HepG2 (cell line): Measurements from ENCODE around the gene UBL3. TPM values are rescaled to one million over a fixed set of nuclear protein-coding genes. Genes with fewer than 3 reads are reported as not detected.

ENCODE experiments used
- ATAC-seq: fragments of 200-7000 bp; cut with Tn5 transposase; 3 replicates; pipeline ENCODE4 v1.9.1; 2020; ENCODE audit warnings: mild to moderate bottlenecking, moderate library complexity
- BruUV-seq: library from RNA; stranded (reverse); fragments of 400-500 nt; replicated peaks from 2 replicates; lab custom pipeline; 2021; lab: Mats Ljungman, UMichigan
- CTCF ChIA-PET: fragments of 300-600 bp; formaldehyde crosslinking; extraction: SDS; loops from one replicate; lab custom pipeline; 2021; ENCODE audit warnings: low total read pairs, inconsistent platforms, low intra/inter-chr PET ratio; lab: Yijun Ruan, JAX
- POLR2A ChIA-PET: fragments of 350-600 bp; sonication (Branson Sonifier 250); formaldehyde crosslinking; loops from one replicate; lab custom pipeline; 2020; ENCODE audit warnings: antibody characterized with exemption, inconsistent platforms; lab: Yijun Ruan, JAX
- DNase-seq: peaks from one replicate; pipeline ENCODE4 v3.0.0-alpha.2; 2015; ENCODE audit warnings: low spot score
- FAIRE-seq: peaks from 3 replicates; lab custom pipeline; 2011; peaks lifted over from hg19 to GRCh38; lab: Jason Lieb, UNC
- H2AFZ ChIP-seq: one replicate; pipeline ENCODE4 v1.6.1; 2011; ENCODE audit warnings: low read length, inconsistent platforms
- H3K27ac ChIP-seq: fragments of 300-600 bp; 3 replicates; pipeline ENCODE4 v1.8.0; 2011; ENCODE audit warnings: mixed run types, mild to moderate bottlenecking, mixed read lengths, low read length, inconsistent platforms; ENCODE audit not compliant: insufficient read depth; ENCODE audit errors: extremely low read length
- H3K27me3 ChIP-seq, 2 experiments: fragments of 200-600 bp in 1 of 2; 2 replicates in 1 of 2; 3 replicates in 1 of 2; pipeline versions ENCODE4 v1.6.0 to v1.8.0; 2011; ENCODE audit warnings: low read length in 2 of 2, mild to moderate bottlenecking in 2 of 2, moderate library complexity in 2 of 2, inconsistent platforms in 1 of 2; ENCODE audit not compliant: insufficient read depth in 2 of 2, control insufficient read depth in 1 of 2
- H3K36me3 ChIP-seq, 2 experiments: fragments of 200-600 bp in 1 of 2; replicated peaks in 1 of 2; 2 replicates in 1 of 2; 3 replicates in 1 of 2; pipeline versions ENCODE4 v1.5.1 to v1.8.0; 2011; ENCODE audit warnings: low read length in 2 of 2, inconsistent platforms in 1 of 2; ENCODE audit not compliant: insufficient read depth in 2 of 2, control insufficient read depth in 1 of 2
- H3K4me1 ChIP-seq: 2 replicates; pipeline ENCODE4 v1.5.1; 2012; ENCODE audit warnings: low read length, inconsistent platforms; ENCODE audit not compliant: insufficient read depth
- H3K4me2 ChIP-seq: 2 replicates; pipeline ENCODE4 v1.6.0; 2011; ENCODE audit warnings: low read depth, low read length, inconsistent platforms
- H3K4me3 ChIP-seq, 3 experiments: fragments of 200-600 bp in 1 of 3; sonication (generic), shearing (Covaris generic) in 1 of 3; replicated peaks in 1 of 3; 2 replicates each; pipeline ENCODE4 v1.5.1; 2011 to 2016; ENCODE audit warnings: low read length in 3 of 3, inconsistent platforms in 2 of 3, low read depth in 2 of 3, mild to moderate bottlenecking in 2 of 3, control low read depth in 1 of 3, mixed read lengths in 1 of 3; ENCODE audit not compliant: insufficient read depth in 1 of 3
- H3K79me2 ChIP-seq: one replicate; pipeline ENCODE4 v1.6.1; 2011; ENCODE audit warnings: low read length, inconsistent platforms; ENCODE audit not compliant: insufficient read depth
- H3K9ac ChIP-seq: 2 replicates; pipeline ENCODE4 v1.6.0; 2011; ENCODE audit warnings: mild to moderate bottlenecking, low read depth, low read length, inconsistent platforms; ENCODE audit not compliant: insufficient read depth
- H3K9me3 ChIP-seq: 2 replicates; pipeline ENCODE4 v1.5.1; 2012; ENCODE audit warnings: mild to moderate bottlenecking, low read length
- H4K20me1 ChIP-seq: 2 replicates; pipeline ENCODE4 v1.6.0; 2011; ENCODE audit warnings: inconsistent platforms, mild to moderate bottlenecking, low read length, moderate library complexity; ENCODE audit not compliant: insufficient read depth
- FOSL2 ChIP-seq: sonication (generic); formaldehyde crosslinking; IDR thresholded peaks from 2 replicates; pipeline ENCODE4 v1.4.0; 2020; ENCODE audit warnings: missing genetic modification reagents
- HCFC1 ChIP-seq: fragments of 150-350 bp; IDR thresholded peaks from 2 replicates; pipeline ENCODE4 v1.6.1; 2014; ENCODE audit warnings: low read depth, low read length
- HNRNPL ChIP-seq: fragments of 200-400 bp; formaldehyde crosslinking; IDR thresholded peaks from 2 replicates; pipeline ENCODE4 v1.6.1; 2017; ENCODE audit warnings: mild to moderate bottlenecking, low read depth, low read length
- IKZF1 ChIP-seq: fragments of 450-650 bp; IDR thresholded peaks from 2 replicates; pipeline ENCODE4 v1.7.1; 2016
- KDM4B ChIP-seq: sonication (generic); formaldehyde crosslinking; IDR thresholded peaks from 2 replicates; pipeline ENCODE4 v1.4.0; 2020; ENCODE audit warnings: missing genetic modification reagents
- NCOA1 ChIP-seq: sonication (generic); formaldehyde crosslinking; IDR thresholded peaks from 2 replicates; pipeline ENCODE4 v1.9.0; 2021; ENCODE audit warnings: missing genetic modification reagents
- POLR2A ChIP-seq, 2 experiments: IDR thresholded peaks; 2 replicates each; pipeline ENCODE4 v1.6.1; 2011; ENCODE audit warnings: low read depth in 2 of 2, low read length in 2 of 2, mild to moderate bottlenecking in 1 of 2, moderate library complexity in 1 of 2; ENCODE audit not compliant: insufficient read depth in 1 of 2
- RBFOX2 ChIP-seq: fragments of 200-400 bp; formaldehyde crosslinking; IDR thresholded peaks from 2 replicates; pipeline ENCODE4 v1.6.1; 2017; ENCODE audit warnings: low read depth, mild to moderate bottlenecking, low read length
- SALL1 ChIP-seq: sonication (generic); formaldehyde crosslinking; IDR thresholded peaks from 2 replicates; pipeline ENCODE4 v1.8.0; 2022; ENCODE audit warnings: mild to moderate bottlenecking, missing genetic modification reagents
- SATB2 ChIP-seq: sonication (generic); formaldehyde crosslinking; IDR thresholded peaks from 2 replicates; pipeline ENCODE4 v1.5.0; 2020; ENCODE audit warnings: missing genetic modification reagents
- SPEN ChIP-seq: sonication (generic); formaldehyde crosslinking; IDR thresholded peaks from 2 replicates; pipeline ENCODE4 v1.5.1; 2020; ENCODE audit warnings: low read depth, mild to moderate bottlenecking, missing genetic modification reagents
- ZNF639 ChIP-seq: conservative IDR thresholded peaks from 2 replicates; pipeline ENCODE4 v1.6.1; 2018; ENCODE audit warnings: missing genetic modification reagents
- WGBS: methylation state at CpG from one replicate; pipeline ENCODE4 v1.1.6; 2017; ENCODE audit warnings: low lambda C conversion rate; 5-methylcytosine and 5-hydroxymethylcytosine counted together
- in situ Hi-C: cut with HindIII; loops from 2 replicates; pipeline ENCODE4 v1.10.0; 2017; ENCODE audit warnings: low pct_unique_long_range_greater_than_20kb; ENCODE audit not compliant: extremely low pct_ligation_motif_present
- intact Hi-C: fragments of 100-400 bp; cut with micrococcal nuclease; formaldehyde crosslinking; loops from one replicate; pipeline ENCODE4 v1.10.0; 2022; ENCODE audit not compliant: unreplicated experiment
- polyA plus RNA-seq, 8 experiments: library from polyadenylated mRNA; depleted of rRNA in 3 of 8; stranded (reverse) in 7 of 8; unstranded in 1 of 8; fragments of >200 nt; fragmentation: Illumina TruSeq in 4 of 8; extraction: Trizol in 4 of 8; gene quantifications; 2 replicates each; pipeline versions ENCODE4 v1.2.1 to v1.2.3, GENCODE V29; 2011 to 2016; ENCODE audit warnings: low read depth in 4 of 8, missing spikeins in 1 of 8, mixed read lengths in 1 of 8; ENCODE audit not compliant: insufficient read depth in 1 of 8
- total RNA-seq, 5 experiments: library from RNA; depleted of rRNA; stranded (reverse); fragments of >200 nt; fragmentation: Illumina TruSeq; extraction: Trizol; gene quantifications; 2 replicates each; pipeline ENCODE4 v1.2.3, GENCODE V29; 2016; ENCODE audit warnings: low read depth in 1 of 5

The UBL3 gene
- total and polyA plus RNA-seq, 2 of the 13 experiments (the other 11 are each of a cell fraction or from before 2014, with no cell fraction given), result 7.4 to 9.6 TPM

DNA sequence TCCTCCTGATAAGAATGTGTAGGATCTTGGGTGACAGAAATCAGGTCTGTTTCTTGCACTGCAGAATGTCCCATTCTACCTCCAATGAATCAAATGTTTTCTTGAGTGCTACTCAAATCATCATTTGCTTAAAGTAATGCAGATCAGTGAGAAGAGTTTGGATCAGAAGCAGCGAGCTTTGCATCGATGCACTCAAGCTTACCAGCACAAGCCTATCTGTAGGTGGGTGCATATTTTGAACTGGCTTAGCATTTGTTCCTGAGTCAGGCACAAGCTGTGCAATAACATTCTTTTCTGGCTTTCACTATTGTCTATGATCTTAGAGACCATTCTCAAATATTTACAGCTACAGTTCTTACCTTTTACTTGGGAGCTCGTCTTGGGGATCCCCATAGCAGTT, 109.5 kb downstream of the UBL3 start (continued):
- no peak for TF ChIP-seq SATB2
- TF ChIP-seq POLR2A (IDR thresholded peaks at IDR 0.05; ENCODE audit: insufficient read depth in 1 of 2, low read depth in 2 of 2, low read length in 2 of 2), result no peak

DNA sequence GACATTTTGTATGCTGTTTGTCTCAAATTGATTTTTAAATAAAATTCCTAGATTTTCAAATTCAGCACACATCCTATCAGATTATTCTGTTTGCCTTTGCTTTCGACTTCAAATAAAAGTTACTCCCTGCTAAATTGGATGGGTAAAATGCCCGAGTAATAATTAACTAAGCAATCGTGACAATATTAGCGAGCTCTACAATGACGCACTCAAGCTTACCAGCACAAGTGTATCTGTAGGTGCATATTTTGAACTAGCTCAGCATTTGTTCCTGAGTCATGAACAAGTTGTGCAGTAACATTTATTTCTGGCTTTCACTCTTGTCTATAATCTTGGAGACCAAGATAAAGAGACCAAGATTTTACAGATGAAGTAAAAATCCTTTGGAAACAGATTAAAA, 113.4 kb downstream of the UBL3 start:
- H3K9ac ChIP-seq, result no peak overlapping the region
- H3K27me3 ChIP-seq, result 0 out of 5 replicates have a peak, but pooled peaks cover 0 to 5% of the 10 kb centered on the region in 2 experiments
- H2AFZ ChIP-seq, result no peak overlapping the region
- H3K4me2 ChIP-seq, result no peak overlapping the region
- H3K36me3 ChIP-seq, result no peaks in the 10 kb centered on the region
- in situ Hi-C loops (no loop called here), intact Hi-C loops (no loop called here)
- FAIRE-seq (no peak), ATAC-seq (no peak), DNase-seq (no peak)
- H4K20me1 ChIP-seq, result no peaks in the 10 kb centered on the region
- ChIA-PET POLR2A (no interaction called here), CTCF (no interaction called here)
- H3K27ac ChIP-seq, result no peak overlapping the region
- TF ChIP-seq KDM4B (CRISPR knock-in tag) (no peak), SPEN (CRISPR knock-in tag) (no peak), ZNF639 (CRISPR knock-in tag) (no peak), HNRNPL (no peak), RBFOX2 (no peak), HCFC1 (no peak), SALL1 (CRISPR knock-in tag) (no peak), IKZF1 (no peak), FOSL2 (CRISPR knock-in tag) (no peak), NCOA1 (CRISPR knock-in tag) (no peak)
- H3K4me1 ChIP-seq, result no peaks in the 10 kb centered on the region
- WGBS, result 26% methylated on average over 5 of the region's 5 CpGs
- no peaks in the 10 kb centered on the region for H3K9me3 ChIP-seq
- BruUV-seq, result no TSS peak
- no peaks in the 10 kb centered on the region for H3K79me2 ChIP-seq
- no peak overlapping the region for H3K4me3 ChIP-seq
